Smooth muscle cell of trachea (primary cell): ENCODE data around the gene ZNF658. TPM values are rescaled to one million over a fixed set of nuclear protein-coding genes. Genes with fewer than 3 reads are reported as not detected.

Experiments used
- total RNA-seq: library from RNA; depleted of rRNA; stranded (reverse); fragments of >200 nt; gene quantifications from 2 replicates; pipeline ENCODE4 v1.2.1, GENCODE V29; 2014

Gene ZNF658
- 6.1 and 8.0 TPM in 2 replicates for total RNA-seq

DNA sequence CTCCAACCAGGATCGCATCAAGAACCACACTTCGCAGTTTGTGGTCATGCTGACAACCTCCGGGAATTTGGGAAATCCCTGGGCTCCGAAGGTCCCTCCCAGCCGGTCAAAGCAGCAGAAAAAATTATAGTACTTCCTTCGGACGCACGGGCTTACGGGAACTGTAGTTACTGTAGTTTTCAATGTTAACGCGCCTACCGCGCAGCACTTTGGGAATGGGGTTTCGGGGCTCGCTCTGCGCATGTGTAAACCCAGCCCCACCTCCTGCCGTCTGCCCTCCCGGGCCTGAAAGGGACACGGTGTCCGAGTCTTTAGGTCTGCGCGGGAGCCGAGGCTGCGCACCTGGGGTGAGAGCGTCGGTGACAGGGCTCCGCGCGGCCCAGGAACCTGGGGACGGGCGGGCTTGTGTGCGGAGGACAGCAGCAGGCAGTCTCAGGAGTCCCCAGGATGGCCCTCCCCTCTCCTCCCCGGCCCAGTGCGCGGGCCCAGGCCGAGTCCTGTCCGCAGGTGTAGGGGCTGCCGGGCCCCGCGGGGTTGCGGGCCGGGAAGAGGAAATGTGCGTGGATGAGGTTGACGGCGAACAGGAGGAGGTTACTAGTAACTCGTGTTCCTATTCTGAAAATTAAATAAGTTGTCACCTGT is at the start of gene ZNF658:
TSS of gene ZNF658 (plus strand) at position 236 of the 642 bp plus-strand sequence. CDS start 2,837 bp downstream, outside the sequence.

Other genes with a start within 250 kb of the ZNF658 start
- not detected in 2 replicates for gene SPATA31A3, start 91.8 kb downstream of the ZNF658 start, total RNA-seq